NCI-H446 (cell line): ENCODE measurements around the gene CCDC70.
"Not testable (repeated sequence)": the region's sequence is repeated elsewhere in the genome, so short reads cannot be mapped to it uniquely, and the experiment has no call there.

ENCODE experiments used
- DNase-seq, 2 experiments: peaks; one replicate each; lab custom pipeline; 2025; lab: John Stamatoyannopoulos, UW

The CCDC70 gene

DNA sequence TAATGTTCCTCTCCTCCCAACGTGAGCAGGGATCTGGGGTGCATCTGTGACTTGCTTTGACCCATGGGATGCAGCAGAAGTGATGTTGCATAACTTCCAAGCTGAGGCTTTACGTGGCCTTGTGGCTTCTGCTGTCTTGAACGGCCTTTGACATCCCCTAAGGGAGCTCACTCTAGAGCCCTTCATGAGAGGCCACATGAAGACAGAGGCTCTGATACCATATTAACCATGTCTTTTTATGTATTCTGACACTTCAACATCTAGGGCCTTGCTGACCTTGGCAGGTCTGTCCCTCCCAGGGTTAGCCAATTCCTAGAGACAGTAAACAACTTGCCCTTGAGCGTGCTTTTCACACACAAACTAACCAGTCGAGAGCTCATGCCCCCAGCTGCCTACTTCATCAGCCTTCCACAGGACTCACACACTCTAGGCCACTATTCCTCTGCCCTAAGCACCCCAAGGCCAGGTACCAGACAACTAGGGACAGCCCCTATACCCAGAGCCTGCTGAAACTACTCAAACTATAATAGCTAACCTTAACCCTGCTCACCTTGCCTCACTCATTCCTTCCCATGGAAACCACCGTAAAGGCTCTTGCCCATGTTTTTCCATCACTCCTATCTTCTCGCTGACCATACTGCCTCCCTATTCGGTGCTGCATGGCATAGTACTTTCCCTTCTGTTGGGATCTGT, 45.4 kb downstream of the CCDC70 start:
- DNase-seq = no peak

DNA sequence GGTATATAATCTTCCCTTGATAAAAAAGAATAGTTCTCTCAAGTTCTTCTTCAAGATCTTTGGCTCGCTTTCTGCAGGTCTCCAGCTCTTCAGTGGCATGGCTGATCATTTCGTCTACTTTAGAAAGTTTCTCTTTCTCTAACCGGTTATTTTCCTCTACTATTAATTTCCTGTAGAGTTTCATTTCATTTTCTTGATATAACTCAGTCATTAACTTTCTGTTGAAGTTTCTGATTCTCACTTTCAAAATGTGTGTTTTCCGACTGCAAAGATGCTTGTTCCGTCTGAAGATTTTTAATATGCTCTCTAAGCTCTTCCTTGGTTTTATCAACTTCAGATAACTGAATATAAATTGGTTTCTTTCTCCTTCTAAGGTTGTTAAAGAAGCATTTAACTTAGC, 47.5 kb downstream of the CCDC70 start:
- DNase-seq = not testable (repeated sequence)

DNA sequence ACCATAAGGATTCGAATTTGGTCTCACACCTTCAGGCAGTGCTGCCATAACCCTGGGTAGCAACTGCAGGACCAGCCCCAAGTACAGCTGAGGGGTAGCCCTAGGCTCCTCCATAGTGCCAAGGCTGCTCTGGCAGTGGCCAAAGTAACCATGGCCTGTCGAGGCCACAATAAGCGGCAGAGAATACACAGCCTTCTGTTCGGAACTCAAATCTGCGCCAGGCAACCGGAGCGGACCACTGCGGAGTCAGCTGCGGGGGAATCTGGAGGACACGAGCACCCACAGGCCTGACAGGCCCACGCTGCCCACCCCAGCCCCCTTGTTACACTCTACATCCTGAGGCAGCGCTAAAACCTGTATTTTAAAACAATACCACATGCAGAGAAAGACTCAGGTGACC, 48.7 kb downstream of the CCDC70 start:
- no peak for DNase-seq

DNA sequence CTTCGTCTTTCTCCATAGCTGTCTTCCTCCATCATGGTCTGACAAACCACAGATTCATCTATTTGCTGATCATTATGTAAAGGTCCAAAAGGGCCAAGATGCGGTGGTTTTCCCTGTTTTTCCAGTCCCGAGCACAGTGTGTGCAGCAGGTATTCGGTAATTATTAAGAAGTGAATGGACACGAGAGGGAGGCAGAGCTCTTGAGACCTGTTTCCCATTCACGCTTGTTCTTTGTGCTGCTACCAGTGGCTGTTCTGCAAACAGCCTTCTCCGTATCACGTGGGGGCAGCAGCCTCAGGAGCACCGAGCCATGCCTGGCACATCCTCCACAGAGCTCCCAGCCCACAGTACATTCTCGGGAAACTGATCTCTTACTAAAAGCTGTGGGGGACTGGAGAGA, 50.3 kb downstream of the CCDC70 start:
- no peak for DNase-seq

DNA sequence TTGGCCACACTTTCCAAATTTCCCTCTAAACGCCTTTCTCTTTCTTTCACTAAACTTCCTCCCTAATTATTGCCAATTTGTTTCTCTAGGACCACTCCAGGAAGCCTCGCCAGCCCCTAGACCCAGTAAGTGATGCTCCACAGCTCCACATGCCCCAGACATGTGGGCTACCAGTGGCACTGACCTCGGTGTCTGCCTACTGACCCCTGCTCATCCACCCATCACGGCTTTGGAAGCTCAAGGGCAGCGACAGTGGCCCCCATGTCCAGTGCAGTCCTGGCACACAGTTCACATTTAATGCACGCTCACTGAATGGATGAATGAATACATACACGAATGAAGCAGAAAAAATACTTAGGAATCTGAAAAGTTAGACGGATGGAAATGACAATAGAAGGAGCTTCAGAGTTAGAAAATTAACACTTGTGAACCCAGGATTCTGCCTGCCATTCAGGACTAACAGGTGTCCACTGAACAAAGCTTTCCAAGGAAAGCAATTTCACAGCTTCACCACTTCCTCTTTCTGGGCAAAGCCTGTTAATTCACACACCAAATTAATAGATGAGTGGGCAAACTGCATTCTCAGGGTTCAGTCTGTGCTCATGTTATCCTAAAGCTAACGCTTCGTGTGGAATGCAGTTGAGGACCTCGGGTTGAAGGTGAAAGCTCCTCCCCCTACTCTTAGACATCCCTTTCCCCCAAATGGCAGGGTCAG, 50.9 kb downstream of the CCDC70 start:
- DNase-seq = no peak

DNA sequence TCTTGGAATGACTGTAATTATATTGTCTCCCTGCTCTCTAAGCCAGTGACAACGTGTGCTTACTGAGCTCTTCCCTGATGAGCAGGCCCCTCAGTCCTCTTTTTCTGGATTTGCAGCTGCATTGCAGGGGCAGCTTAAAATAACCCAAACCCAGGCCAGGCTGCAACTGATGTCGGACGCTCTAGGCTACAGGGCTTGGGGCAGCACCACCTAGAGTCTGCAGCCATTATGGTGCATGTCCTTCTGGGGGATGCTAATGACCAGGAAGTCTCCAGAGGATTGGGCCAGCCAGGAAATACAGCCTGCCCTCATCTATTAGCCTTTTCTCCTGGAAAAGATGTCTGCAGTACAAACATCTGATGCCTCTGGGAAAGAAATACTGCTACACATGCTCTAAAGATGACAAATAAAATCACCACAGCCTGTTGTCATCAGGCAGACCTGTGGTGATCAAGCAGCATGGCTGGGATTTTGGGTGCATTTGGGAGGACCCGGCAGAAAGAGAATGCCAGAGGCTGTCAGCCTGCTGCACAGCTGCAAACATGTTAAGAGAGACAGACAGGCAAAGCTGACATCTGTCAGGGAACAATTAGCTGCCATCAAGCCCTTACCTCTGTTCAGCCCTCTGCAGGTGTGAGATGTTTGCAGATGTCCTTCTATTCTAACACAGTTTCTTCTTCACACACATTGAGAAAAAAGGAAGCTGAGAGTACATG, 51.8 kb downstream of the CCDC70 start:
- DNase-seq = no peak

DNA sequence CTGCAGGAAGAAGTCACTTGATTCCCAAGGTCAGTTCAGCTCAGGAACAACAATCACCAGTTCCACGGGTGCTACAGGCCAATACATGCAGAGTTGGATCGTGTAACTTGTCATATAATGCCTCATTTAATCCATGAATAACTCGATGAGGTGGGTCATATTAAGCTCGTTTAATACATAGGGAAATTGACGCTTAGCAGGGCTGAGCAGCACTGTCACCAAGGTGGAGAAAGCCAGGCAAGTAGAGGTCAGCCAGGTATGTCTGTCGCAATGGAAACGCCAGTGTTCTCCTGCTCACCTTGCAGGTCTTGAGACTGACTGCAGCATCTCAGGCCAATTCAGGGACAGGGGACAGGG, 52.3 kb downstream of the CCDC70 start:
- no peak for DNase-seq
